Fibroblast of gingiva (primary cell): ENCODE measurements around the gene ATRN.
"Not testable (repeated sequence)": the region's sequence is repeated elsewhere in the genome, so short reads cannot be mapped to it uniquely, and the experiment has no call there.

ENCODE experiments used
- DNase-seq: peaks from one replicate; pipeline ENCODE4 v3.0.0-alpha.2; 2011; ENCODE audit warnings: low read depth

The ATRN gene

DNA sequence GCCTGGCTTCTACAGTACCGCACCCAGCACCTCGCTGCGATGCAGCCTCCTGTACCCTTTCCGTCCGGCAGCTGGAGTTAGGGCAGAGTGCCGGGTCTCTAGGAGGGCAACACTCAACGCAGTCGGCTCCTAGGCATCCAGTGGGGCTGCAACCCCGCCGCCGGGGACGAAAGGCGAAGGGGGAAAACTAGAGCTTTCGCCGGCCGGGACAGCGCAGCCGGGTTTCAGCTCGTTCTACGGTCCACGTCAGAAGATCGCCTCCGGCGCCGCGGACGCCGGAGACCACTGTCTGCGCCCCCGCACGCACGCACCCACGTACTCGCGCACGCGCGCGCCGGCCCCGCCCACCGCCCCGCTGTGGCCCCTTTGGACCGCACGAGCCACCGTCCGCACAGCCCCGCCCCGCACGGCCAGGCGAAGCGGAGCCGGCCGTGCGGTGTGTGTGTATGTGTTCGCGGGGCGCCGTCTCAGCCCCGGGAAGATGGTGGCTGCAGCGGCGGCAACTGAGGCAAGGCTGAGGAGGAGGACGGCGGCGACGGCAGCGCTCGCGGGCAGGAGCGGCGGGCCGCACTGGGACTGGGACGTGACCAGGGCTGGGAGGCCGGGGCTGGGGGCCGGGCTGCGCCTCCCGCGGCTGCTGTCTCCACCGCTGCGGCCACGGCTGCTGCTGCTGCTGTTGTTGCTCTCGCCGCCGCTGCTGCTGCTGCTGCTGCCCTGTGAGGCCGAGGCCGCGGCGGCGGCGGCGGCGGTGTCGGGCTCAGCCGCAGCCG lies at the start of gene ATRN:
Gene ATRN, plus strand, starts transcription at position 392 of the 770 bp plus-strand sequence. Its CDS starts 90 bp downstream, at position 482.
- DNase-seq: peak; percentile 93

DNA sequence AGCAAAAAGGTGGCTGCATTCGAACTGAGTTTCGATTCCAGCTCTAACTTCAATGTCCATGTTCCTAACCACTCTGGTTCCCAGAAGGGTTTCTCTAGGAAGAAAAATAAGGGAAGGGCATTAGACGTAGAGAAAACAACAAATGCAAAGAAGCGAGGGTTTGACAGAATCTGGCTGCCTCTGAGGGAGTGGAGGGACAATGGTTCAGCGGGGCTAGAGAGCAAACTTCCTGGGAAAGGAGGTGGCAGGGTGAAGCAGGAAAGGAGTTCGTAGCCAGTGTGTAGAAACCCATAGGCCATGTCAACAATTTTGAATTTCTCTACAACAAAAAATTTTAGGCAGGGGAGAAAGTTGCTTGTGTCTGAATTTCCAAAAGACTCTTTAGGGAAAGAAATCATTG lies 48.8 kb upstream of the ATRN start:
- no peak for DNase-seq

DNA sequence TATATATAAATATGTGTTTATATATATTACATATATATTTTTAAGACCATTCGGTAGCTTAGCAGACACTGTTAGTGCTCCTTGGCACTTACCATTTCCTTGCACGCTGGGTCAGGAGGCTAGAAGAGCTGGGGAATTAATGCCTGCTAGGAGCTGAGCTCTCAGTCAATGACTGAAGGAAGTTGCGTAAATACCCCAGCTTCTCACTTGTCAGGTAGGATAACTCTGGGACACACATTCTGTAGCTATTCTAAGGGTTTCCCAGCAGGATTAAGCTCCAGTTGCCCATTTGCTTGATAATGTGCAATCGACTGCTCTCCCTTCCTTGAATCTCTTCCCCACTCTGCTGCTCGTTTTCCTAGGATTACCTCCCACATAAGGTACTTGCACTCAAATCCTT lies 47.7 kb upstream of the ATRN start:
- DNase-seq: no peak

DNA sequence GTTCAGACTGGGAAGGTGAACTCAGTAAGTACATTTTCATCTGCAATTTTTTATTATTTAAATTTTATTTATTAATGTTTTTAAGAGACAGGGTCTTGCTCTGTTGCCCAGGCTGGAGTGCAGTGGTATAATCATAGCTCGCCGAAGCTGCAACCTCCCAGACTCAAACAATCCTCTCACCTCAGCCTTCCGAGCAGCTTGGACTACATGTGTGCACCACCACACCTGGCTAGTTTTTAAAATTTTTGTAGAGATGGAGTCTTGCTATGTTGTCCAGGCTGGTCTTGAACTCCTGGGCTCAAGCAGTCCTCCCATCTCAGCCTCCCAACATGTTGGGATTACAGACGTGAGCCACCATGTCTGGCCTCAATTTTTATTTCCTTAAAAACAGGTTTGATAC lies 44.1 kb upstream of the ATRN start:
- not testable (repeated sequence) for DNase-seq

DNA sequence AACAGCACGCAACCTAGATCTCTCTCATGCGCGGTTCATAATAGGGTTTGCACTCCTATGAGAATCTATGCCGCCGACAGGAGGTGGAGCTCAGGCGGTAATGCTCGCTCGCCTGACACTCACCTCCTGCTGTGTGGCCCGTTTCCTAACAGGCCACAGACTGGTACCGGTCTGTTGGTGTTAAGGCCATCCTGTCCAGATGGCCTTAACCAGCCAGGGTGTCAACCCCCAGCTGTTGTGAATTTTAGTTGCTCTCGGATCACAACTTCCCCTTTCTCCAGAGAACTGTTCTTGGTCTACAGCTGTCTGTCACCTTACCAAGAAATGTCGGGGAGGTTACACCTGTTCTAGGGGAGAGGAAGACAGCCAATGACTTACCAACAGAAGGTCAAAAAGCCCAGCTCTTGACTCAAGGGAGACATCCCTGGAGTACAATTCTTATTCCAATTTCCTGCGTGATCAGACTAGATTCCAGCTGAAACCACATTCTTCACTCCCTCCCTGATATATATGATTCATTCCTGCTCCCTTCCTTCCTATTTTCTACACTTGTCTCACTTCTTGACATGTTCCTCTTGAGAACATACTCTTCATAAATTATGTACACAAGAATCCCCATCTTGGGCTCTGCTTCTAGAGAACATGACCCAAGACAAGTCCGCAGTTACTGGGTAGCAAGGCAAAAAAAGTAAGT lies 40.3 kb upstream of the ATRN start:
- DNase-seq: no peak

DNA sequence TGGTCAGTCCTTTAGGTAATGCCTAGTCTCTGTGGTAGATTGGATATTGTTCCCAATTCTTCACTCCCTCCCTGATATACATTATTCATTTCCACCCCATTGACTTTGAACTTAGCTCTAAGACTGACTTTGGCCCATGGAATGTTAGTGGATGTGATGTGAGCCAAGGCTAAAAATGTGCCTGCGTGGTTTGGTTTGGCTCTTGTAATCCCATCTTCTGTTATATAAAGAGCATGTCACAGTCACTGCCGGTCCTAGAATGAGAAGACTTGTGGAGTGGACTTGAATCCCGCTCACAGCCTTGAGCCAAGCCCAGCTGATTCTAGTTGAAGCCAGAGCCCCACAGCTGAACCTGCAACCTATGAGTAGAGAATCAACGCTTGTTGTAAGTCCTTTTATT lies 39.7 kb upstream of the ATRN start:
- no peak for DNase-seq

DNA sequence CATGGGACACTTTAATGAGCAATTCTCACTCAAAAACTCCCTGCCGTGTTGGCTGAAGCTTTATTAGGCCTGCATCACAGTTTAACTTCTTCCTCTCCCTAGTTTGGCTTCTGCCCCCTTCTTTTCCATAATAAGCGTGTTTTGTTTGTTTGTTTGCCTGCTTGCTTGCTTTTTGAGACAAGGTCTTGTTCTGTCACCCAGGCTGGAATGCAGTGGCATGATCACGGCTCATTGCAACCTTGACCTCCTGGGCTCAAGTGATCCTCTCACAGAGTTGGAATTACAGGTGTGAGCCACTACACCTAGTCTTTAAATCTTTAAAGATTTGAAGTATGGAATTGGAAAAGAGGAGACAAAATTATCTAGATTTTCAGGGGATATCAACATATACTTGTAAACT lies 38.0 kb upstream of the ATRN start:
- no peak for DNase-seq

DNA sequence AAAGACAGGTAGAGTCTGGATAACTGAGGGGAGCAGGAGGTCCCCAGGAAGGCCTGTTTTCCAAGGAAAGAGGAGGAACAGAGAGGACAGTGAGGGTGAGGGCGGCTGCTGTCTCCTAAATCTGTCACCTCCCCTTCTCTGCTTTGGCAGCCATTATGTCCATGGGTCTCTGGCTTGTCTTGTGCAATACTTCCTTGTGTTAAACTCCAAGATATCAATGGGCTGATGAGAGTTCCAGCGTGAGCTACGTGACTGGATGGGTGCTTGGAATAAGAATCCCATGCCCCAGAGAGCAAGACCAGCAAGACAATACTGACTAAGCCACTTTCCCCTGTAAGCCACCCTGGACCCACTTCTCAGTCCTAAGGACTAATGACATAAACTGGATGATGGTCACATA lies 37.1 kb upstream of the ATRN start:
- no peak for DNase-seq

DNA sequence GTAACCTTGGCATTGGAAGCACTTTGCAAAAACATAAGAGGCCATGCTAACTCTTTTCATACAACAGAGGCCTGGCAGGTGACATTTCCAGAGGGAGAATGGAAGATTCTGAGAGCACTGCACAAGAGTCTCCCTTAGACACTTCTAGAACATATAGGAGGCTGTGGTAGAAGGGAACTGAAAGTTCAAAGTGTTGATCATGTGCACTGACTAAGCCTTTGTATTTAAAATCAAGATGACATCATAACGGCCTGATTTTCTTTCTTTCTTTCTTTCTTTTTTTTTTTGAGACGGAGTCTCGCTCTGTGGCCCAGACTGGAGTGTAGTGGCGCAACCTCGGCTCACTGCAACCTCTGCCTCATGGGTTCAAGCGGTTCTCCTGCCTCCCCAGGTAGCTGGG lies 36.6 kb upstream of the ATRN start:
- DNase-seq: no peak

DNA sequence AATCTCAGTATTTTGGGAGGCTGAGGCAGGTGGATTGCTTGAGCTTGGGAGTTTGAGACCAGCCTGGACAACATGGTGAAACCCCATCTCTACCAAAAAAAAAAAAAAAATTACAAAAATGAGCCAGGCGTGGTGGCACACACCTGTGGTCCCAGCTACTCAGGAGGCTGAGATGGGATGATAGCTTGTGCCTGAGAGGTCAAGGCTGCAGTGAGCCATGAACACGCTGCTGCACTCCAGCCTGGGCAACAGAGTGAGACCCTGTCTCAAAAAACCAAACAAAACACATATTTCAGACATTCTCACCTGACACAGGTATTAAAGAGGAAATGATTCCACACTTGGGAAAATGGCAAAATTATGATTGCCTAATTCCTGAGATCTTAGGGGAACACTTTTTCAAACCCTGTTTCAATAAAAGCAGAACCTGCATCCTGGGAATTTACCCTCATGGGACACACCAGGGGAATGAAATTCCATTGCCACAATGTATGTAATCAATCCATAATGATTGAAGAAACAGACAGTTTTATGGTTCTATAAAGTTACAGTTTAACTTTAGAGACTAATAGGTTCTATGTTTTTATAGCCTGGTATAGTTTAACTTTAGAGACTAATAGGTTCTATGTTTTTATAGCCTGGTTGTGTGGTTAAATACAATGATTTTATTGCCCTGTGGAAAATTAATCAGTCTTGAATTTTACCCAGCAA lies 33.8 kb upstream of the ATRN start:
- no peak for DNase-seq

DNA sequence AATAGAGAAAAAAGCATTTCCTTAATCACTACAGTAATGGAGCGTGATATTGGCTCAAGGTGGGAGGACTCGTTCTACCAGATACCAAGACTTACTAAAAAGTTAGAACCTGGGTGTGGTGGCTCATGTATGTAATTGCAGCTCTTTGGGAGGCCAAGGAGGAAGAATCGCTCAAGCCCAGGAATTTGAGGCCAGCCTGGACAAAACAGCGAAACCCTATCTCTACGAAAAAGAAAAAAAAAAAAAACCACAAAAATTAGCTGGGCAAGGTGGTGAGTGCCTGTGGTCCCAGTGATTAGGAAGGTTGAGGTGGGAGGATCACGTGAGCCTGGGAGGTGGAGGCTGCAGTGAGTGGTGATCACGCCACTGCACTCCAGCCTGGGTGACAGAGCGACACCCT lies 24.0 kb upstream of the ATRN start:
- no peak for DNase-seq

DNA sequence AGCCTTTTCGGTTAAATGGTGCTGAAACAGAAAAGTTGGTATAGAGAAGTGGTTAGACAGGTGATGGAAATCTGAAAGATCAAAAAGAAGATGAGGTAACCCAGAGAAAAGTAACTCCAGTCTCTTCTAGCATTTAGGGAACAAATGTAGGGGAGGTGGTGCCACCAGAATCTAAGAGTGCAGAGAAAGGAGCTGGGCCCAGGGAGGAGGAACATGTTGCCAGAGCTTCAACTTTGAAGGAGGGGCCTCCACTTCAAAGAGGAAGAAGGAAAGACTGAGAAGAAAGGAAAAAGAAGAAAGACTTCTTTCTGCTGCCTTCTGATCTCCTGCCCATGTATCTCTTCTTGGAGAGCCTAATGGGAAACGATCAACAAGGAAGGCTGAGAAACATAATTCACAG lies 23.5 kb upstream of the ATRN start:
- no peak for DNase-seq

DNA sequence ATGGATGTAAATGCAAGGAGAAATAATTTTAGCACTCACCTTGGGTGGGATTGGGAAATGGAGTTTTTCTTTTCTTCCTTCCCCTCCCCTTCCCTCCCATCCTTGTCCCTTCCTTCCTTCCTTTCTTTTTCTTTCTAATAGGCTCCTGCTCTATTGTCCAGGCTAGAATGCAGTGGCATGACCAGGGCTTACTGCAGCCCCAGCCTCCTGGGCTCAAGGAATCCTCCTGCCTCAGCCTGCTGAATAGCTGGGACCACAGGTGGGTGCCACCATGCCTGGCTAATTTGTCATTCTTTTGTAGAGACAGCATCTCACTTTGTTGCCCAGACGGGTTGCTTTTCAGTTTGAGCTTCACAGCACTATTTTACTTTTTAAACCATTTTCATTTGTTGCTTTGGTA lies 21.5 kb upstream of the ATRN start:
- no peak for DNase-seq

DNA sequence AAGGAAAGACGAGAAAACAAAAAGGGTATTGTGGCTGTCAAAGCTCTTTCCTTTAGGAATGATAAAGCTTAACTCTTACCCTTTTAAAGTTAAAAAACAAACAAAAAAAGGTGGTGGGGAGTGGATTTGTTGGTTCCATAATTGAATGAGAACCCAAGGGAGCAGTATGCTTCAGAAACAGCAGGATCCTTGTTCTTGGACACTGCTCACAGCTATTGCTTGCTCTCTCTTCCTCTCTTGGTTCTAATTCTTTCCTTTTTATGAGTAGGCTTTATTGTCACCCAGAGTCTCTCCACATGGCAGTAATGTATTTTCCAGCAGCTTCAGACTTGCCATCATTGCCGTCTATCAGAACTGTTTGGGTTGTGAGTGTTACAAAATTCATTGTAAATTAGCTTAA lies 18.7 kb upstream of the ATRN start:
- DNase-seq: no peak

DNA sequence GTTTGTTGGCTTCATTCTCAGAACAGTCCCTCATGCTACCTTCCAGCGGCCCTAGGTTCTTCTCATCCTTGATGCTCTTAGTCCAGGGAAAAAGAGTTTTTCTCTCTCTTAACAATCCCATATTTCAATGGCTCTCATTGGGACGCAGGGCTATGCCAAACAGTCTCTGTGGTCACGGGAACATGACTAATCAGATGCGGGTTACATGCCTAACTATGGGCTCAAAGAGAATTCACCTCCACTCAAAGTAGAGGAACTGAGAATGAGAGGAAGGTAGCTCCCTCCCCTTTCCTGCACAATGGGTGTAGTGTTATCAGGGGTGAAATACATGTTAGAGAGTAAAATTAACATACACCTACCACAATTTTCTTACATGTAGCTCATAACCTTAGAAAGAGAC lies 18.1 kb upstream of the ATRN start:
- no peak for DNase-seq

DNA sequence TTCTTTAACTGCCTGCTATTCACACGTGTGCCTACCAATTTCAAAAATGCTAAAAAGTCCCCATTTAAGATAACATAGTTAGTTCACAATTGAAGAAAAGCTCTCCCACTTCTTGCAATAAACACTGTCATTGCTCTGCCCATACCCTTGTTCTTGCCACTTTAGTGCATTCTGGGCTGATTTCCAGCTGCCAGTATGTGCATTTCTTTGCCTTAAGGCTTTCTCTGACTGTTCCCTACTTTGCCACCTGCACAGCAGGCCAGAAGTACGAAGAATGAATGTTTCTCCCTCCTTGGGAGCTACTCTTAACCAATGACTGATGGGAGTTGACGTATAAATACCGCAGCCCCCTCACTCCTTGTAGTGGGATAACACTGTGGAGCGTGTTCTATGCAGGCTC lies 16.0 kb upstream of the ATRN start:
- no peak for DNase-seq

DNA sequence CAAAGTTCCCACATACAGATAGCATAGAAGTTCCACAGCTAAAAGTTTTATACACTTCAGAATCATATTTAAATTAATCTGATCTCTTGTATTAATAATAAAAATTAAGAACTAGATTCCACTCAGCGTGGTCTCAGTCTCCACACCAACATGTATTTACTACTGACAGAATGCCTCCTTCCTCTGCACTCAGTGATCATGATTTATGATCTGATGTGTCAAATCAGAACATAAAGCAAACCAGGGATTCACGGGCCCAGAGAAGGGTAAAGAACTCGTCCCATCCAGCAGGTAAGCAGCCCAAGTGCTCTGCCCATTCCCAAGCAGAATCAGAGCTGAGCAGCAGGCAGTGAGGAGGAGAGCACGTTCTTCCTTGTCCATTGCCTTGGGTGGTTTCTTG lies 14.2 kb upstream of the ATRN start:
- DNase-seq: no peak

DNA sequence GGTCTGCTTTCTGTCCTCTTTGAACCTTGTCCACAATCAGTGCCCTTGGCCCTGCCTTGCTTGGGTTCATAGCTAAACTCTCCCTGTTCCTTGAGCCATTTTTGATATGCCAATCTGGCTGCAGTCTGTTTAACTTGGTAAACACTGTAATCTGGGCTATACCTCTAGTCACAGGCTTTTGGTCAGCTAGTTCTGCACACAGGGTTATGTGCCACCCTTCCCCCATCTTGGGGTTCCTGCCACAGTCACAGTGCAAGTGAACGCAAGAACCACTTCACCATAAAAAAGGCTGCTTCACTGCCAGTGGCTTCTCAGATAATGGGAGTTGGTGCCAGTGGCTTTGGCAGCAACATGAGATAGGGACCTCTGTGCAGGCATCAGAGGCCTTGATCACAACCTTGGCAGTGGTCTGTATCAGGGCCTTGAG lies 10.9 kb upstream of the ATRN start:
- no peak for DNase-seq

DNA sequence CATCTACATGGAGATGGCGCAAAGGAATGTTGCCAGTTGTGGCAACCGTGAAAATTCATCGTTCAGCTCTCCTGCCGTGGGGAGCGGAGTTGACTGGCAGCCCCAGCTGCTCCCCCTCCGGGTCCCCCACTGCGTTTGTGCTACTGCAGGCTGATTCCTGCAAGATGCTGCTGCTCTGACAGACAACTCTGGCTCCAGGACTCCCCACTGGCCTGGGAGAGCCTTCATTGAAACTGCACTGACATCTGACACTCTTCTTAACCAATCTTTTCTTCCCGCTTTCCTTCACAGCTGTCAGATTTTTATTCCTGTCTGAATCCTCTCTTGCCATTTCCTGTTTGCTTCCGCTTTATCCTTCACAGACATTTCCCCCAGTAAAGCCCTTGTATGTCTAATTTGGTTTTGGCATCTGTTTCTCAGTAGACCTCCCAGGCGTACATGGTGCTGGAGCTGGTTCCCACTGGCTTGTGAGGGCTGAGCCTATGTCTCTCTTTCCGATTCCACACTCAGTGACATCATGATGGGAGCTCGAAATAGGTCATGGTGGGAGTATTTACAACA lies 9.5 kb upstream of the ATRN start:
- no peak for DNase-seq

DNA sequence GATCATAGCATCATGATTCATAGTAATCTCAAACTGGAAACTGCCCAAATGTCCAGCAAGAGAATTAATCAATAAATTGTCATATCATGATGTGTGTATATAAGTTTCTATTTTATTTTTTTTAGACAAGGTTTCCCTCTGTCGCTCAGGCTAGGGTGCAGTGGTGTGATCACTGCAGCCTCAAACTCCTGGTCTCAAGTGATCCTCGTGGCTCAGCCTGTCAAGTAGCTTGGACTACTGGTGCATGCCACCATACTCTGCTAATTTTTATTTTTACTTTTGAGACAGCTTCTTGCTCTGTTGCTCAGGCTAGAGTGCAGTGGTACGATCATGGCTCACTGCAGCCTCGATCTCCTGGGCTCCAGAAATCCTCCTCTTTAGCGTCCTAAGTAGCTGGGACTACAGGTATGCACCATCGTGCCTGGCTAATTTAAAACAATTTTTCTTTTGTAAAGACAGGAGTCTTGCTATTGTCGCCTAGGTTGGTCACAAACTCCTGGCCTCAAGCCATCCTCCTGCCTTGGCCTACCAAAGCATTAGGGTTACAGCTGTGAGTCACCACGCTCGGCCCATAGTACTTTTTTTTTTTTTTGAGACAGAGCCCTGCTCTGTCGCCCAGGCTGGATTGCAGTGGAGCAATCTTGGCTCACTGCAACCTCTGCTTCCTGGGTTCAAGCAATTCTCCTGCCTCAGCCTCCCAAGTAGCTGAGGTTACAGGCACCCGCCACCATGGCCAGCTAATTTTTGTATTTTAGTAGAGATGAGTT lies 8.7 kb upstream of the ATRN start:
- no peak for DNase-seq

DNA sequence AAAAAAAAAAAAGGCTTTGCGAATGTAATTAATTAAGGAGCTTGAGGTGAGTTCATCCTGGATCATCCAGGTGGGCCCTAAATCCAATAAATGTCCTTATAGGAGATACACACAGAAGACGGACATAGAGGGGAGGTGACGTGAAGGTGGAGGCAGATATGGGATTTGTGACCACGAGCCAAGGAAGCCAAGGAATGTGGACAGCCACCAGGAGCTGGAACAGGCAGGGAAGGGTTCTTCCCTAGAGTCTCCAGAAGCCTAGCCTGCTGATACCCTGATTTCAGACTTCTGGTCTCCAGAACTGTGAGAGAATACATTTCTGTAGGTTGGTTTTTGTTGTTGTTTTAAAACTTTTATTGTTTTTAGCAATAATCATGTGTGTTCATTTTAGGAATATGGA lies 6.7 kb upstream of the ATRN start:
- DNase-seq: no peak

DNA sequence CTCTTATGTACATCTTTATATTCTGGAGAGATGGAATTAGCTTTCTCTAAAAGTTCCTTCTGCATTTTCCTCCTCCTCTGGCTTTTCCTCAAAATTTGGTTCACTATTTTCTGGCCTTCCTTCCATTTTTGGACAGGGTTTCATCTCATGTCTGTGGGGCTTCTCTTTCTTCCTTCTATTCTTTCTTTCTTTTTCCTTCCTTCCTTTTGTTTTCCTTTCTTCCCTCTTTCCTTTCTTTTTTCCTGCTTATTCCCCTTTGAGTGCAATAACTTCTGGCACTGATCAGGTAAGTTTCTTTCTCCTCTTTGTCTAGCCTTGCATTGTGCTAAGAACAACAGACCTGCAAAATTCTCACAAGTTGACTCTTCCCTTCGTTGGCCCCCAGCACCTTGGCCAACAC lies 5.5 kb upstream of the ATRN start:
- DNase-seq: no peak
